GM12878 (cell line): Measurements from ENCODE around the gene STK11. TPM values are rescaled to one million over a fixed set of nuclear protein-coding genes. Genes with fewer than 3 reads are reported as not detected.

Experiments used
- ATAC-seq: fragments of 200-7000 bp; cut with Tn5 transposase; 3 replicates; pipeline ENCODE4 v1.9.1; 2020; ENCODE audit warnings: mild to moderate bottlenecking, moderate library complexity
- BruUV-seq: library from RNA; stranded (reverse); fragments of 400-500 nt; replicated peaks from 2 replicates; lab custom pipeline; 2021; lab: Mats Ljungman, UMichigan
- CTCF ChIA-PET: fragments of 300-600 bp; sonication (Branson Sonifier 250); formaldehyde crosslinking; extraction: SDS; loops from one replicate; lab custom pipeline; 2021; ENCODE audit warnings: inconsistent platforms; lab: Yijun Ruan, JAX
- POLR2A ChIA-PET: fragments of 350-600 bp; formaldehyde crosslinking; extraction: SDS; loops from one replicate; lab custom pipeline; 2021; ENCODE audit warnings: inconsistent platforms; lab: Charles Lee
- RAD21 ChIA-PET: fragments of 300-600 bp; sonication (Branson Sonifier 250); formaldehyde crosslinking; loops from one replicate; lab custom pipeline; 2023; ENCODE audit warnings: antibody characterized with exemption; ENCODE audit not compliant: unreplicated experiment; lab: Charles Lee
- SMC1A ChIA-PET: fragments of 300-600 bp; sonication (Branson Sonifier 250); formaldehyde crosslinking; loops from one replicate; lab custom pipeline; 2023; ENCODE audit not compliant: unreplicated experiment, uncharacterized antibody; lab: Charles Lee
- DNase-seq: peaks from one replicate; pipeline ENCODE4 v3.0.0-alpha.2; 2011; ENCODE audit warnings: low read depth, low spot score
- FAIRE-seq: peaks from 3 replicates; lab custom pipeline; 2011; peaks lifted over from hg19 to GRCh38; lab: Jason Lieb, UNC
- H2AFZ ChIP-seq: 2 replicates; pipeline ENCODE4 v1.6.0; 2011; ENCODE audit warnings: low read depth, low read length, control low read depth; ENCODE audit not compliant: control insufficient read depth
- H3K27ac ChIP-seq: 2 replicates; pipeline ENCODE4 v1.5.1; 2011; ENCODE audit warnings: control low read depth; ENCODE audit not compliant: control insufficient read depth, insufficient read depth
- H3K27me3 ChIP-seq, 2 experiments: replicated peaks in 1 of 2; 2 replicates each; pipeline versions ENCODE4 v1.6.0 to v1.6.1; 2011; ENCODE audit warnings: low read length in 1 of 2; ENCODE audit not compliant: control insufficient read depth in 2 of 2, insufficient read depth in 2 of 2
- H3K36me3 ChIP-seq, 2 experiments: 2 replicates each; pipeline ENCODE4 v1.5.1; 2011; ENCODE audit warnings: low read length in 1 of 2; ENCODE audit not compliant: control insufficient read depth in 2 of 2, insufficient read depth in 2 of 2
- H3K4me1 ChIP-seq: 2 replicates; pipeline ENCODE4 v1.6.1; 2011; ENCODE audit warnings: mild to moderate bottlenecking, low read length, moderate library complexity, mixed read lengths; ENCODE audit not compliant: control insufficient read depth, insufficient read depth
- H3K4me2 ChIP-seq: 2 replicates; pipeline ENCODE4 v1.6.0; 2011; ENCODE audit warnings: control low read depth; ENCODE audit not compliant: control insufficient read depth, insufficient read depth
- H3K4me3 ChIP-seq: fragments of 200-600 bp; sonication (generic); 2 replicates; pipeline ENCODE4 v1.5.1; 2016
- H3K79me2 ChIP-seq: 2 replicates; pipeline ENCODE4 v1.6.0; 2011; ENCODE audit warnings: low read length; ENCODE audit not compliant: control insufficient read depth, insufficient read depth
- H3K9ac ChIP-seq: 2 replicates; pipeline ENCODE4 v1.8.0; 2011; ENCODE audit warnings: low read length, control low read depth, mixed read lengths; ENCODE audit not compliant: control insufficient read depth, insufficient read depth
- H3K9me3 ChIP-seq: replicated peaks from 3 replicates; pipeline ENCODE4 v1.5.1; 2011; ENCODE audit warnings: mild to moderate bottlenecking, low read length; ENCODE audit not compliant: control insufficient read depth, insufficient read depth
- H4K20me1 ChIP-seq: 2 replicates; pipeline ENCODE4 v1.6.0; 2011; ENCODE audit not compliant: control insufficient read depth, insufficient read depth
- BACH1 ChIP-seq: fragments of 450-650 bp; IDR thresholded peaks from 2 replicates; pipeline ENCODE4 v1.6.1; 2017; ENCODE audit warnings: mild to moderate bottlenecking, borderline replicate concordance
- BMI1 ChIP-seq: fragments of 450-650 bp; IDR thresholded peaks from 2 replicates; pipeline ENCODE4 v1.6.1; 2016; ENCODE audit warnings: mild to moderate bottlenecking, moderate library complexity, borderline replicate concordance
- E2F4 ChIP-seq: IDR thresholded peaks from 2 replicates; pipeline ENCODE4 v1.6.1; 2012; ENCODE audit warnings: low read depth, low read length, improper control_type of control experiment
- E2F8 ChIP-seq: fragments of 450-650 bp; IDR thresholded peaks from 2 replicates; pipeline ENCODE4 v1.6.1; 2018; ENCODE audit warnings: mild to moderate bottlenecking, low read depth, moderate library complexity; ENCODE audit not compliant: partially characterized antibody
- HDAC6 ChIP-seq: fragments of 200-600 bp; sonication (generic); IDR thresholded peaks from one replicate; pipeline ENCODE4 v1.8.0; 2017; ENCODE audit warnings: antibody characterized with exemption; ENCODE audit not compliant: unreplicated experiment
- JUND ChIP-seq: IDR thresholded peaks from 2 replicates; pipeline ENCODE4 v1.6.1; 2012; ENCODE audit warnings: low read depth, mild to moderate bottlenecking, low read length, improper control_type of control experiment, moderate library complexity
- MEF2A ChIP-seq: IDR thresholded peaks from 2 replicates; pipeline ENCODE4 v1.6.1; 2011; ENCODE audit warnings: low read depth, mild to moderate bottlenecking, low read length, moderate library complexity; ENCODE audit not compliant: insufficient read depth
- NKRF ChIP-seq: fragments of 450-650 bp; conservative IDR thresholded peaks from 2 replicates; pipeline ENCODE4 v1.6.1; 2017; ENCODE audit warnings: mild to moderate bottlenecking, moderate library complexity
- NR2F1 ChIP-seq: fragments of 450-650 bp; conservative IDR thresholded peaks from 2 replicates; pipeline ENCODE4 v1.6.1; 2017; ENCODE audit warnings: mild to moderate bottlenecking
- POLR2A ChIP-seq: IDR thresholded peaks from 2 replicates; pipeline ENCODE4 v1.6.1; 2011; ENCODE audit warnings: low read depth, mild to moderate bottlenecking, low read length
- TAF1 ChIP-seq: IDR thresholded peaks from 2 replicates; pipeline ENCODE4 v1.6.1; 2011; ENCODE audit warnings: mild to moderate bottlenecking, low read depth, low read length, borderline replicate concordance
- TARDBP ChIP-seq: IDR thresholded peaks from 2 replicates; pipeline ENCODE4 v1.6.1; 2016; ENCODE audit warnings: borderline replicate concordance
- TBL1XR1 ChIP-seq: IDR thresholded peaks from 2 replicates; pipeline ENCODE4 v1.6.1; 2012; ENCODE audit warnings: low read depth, low read length, improper control_type of control experiment
- TCF12 ChIP-seq: IDR thresholded peaks from 2 replicates; pipeline ENCODE4 v1.6.1; 2011; ENCODE audit warnings: low read depth, mild to moderate bottlenecking, low read length
- WGBS: methylation state at CpG from one replicate; pipeline ENCODE4 v1.1.6; 2016; ENCODE audit warnings: low lambda C conversion rate; ENCODE audit not compliant: insufficient replicate concordance, insufficient coverage; ENCODE audit errors: missing lambda C conversion rate; 5-methylcytosine and 5-hydroxymethylcytosine counted together
- in situ Hi-C: fragments of 300-500 bp; cut with MboI; formaldehyde crosslinking; loops from 9 replicates; pipeline ENCODE4 v1.14.3; 2018; ENCODE audit warnings: mixed read lengths
- intact Hi-C: fragments of 100-400 bp; cut with micrococcal nuclease; formaldehyde crosslinking; loops from one replicate; pipeline ENCODE4 v1.14.2; 2022; ENCODE audit not compliant: unreplicated experiment
- polyA plus RNA-seq, 11 experiments: library from polyadenylated mRNA; depleted of rRNA in 4 of 11; unstranded in 6 of 11; stranded (reverse) in 5 of 11; fragments of >200 nt; fragmentation: Nextera tagmentation in 4 of 11; fragmentation: Illumina TruSeq in 1 of 11; extraction: Ambion mirVana in 4 of 11; extraction: Trizol in 1 of 11; gene quantifications; 1 replicate in 1 of 11; 2 replicates in 10 of 11; pipeline versions ENCODE4 v1.2.1 to v1.2.3, GENCODE V29; 2011 to 2016; ENCODE audit warnings: inconsistent platforms in 2 of 11, missing spikeins in 2 of 11, low read depth in 1 of 11
- total RNA-seq, 4 experiments: library from RNA; depleted of rRNA in 3 of 4; stranded (reverse); fragments of >200 nt in 3 of 4; fragmentation: Illumina TruSeq in 1 of 4; extraction: Trizol in 1 of 4; gene quantifications; 2 replicates each; pipeline versions ENCODE4 v1.2.1 to v1.2.3, GENCODE V29; 2013 to 2021

Gene STK11
- total and polyA plus RNA-seq, 10 of the 15 experiments (the other 5 are each of a cell fraction or from before 2014, with no cell fraction given) = 0.33 to 71.0 (median 23.8) TPM

GRCh38 chr19:1265615-1266128, 60.1 kb downstream of the STK11 start (continued):
- no peak for TF ChIP-seq TAF1
- TF ChIP-seq, all 136 proteins: peak for 3

- RAD21 ChIA-PET = interaction anchor here (0.6 to 5.1 kb wide), 15 partner anchors 8 to 343 kb away, joined by 3 to 336 read pairs (median 3); partner anchors contain the start of genes ARHGAP45, ATP5F1D, FAM174C and WDR18
- Histone ChIP-seq H2AFZ (peak overlapping the region; percentile 60), H3K27me3 (no peaks in the 10 kb centered on the region), H3K9me3 (no peaks in the 10 kb centered on the region), H3K79me2 (peaks cover 34% of the 10 kb centered on the region), H3K27ac (peak overlapping the region; percentile 38), H4K20me1 (no peaks in the 10 kb centered on the region; the same call in 1 of the 2 replicates), H3K4me3 (peak overlapping the region; percentile 53), H3K36me3 (peaks cover 3 to 8% of the 10 kb centered on the region in 2 experiments), H3K9ac (peak overlapping the region; percentile 15; the same call in 1 of the 2 replicates), H3K4me2 (peak overlapping the region; percentile 92), H3K4me1 (peaks cover 58% of the 10 kb centered on the region)
- intact Hi-C loops = loop anchor here (1.0 kb wide), 2 partner anchors 17 to 22 kb away; no protein-coding TSS in a partner anchor
- FAIRE-seq (peak; percentile 75), ATAC-seq (peak; percentile 56), DNase-seq (no peak)
- POLR2A ChIA-PET = interaction anchor here (0.5 to 8.7 kb wide), 11 partner anchors 8 to 497 kb away, joined by 3 to 184 read pairs (median 6); partner anchors contain the start of genes ATP5F1D and FAM174C
- SMC1A ChIA-PET = interaction anchor here (0.7 to 7.3 kb wide), 4 partner anchors 8 to 22 kb away, joined by 3 to 172 read pairs (median 9); partner anchors contain the start of gene ATP5F1D
- under 1% methylated on average over 76 of the region's 84 CpGs for WGBS
- no TSS peak for BruUV-seq
- in situ Hi-C loops = loop anchor here (10.0 kb wide), 1 partner anchor 818 kb away; no protein-coding TSS in a partner anchor
- CTCF ChIA-PET = interaction anchor here (0.8 to 7.2 kb wide), 11 partner anchors 8 to 178 kb away, joined by 3 to 363 read pairs (median 6); partner anchors contain the start of genes ATP5F1D and FAM174C
- peak; percentile 46; the same call in 1 of the 2 replicates for TF ChIP-seq TBL1XR1
- TF ChIP-seq JUND = 0 out of 2 replicates have a peak, but pooled peaks have one; percentile 3
- no peak for TF ChIP-seq TARDBP
- no peak for TF ChIP-seq E2F8
- peak; percentile 54; the same call in 1 of the 2 replicates for TF ChIP-seq NKRF
- peak; percentile 88 for TF ChIP-seq TCF12
- TF ChIP-seq NR2F1 = 0 out of 2 replicates have a peak, but pooled peaks have one; percentile 9
- peak; percentile 83; the same call in 1 of the 2 replicates for TF ChIP-seq MEF2A
- peak; percentile 31; the same call in 1 of the 2 replicates for TF ChIP-seq POLR2A
- no peak for TF ChIP-seq HDAC6
- peak; percentile 93 for TF ChIP-seq BMI1
- TF ChIP-seq BACH1 = 0 out of 2 replicates have a peak, but pooled peaks have one; percentile 15
- TF ChIP-seq E2F4 = no peak
These were observed 60.7 kb downstream of the STK11 start for GRCh38 chr19:1266129-1266915.
